PC-9 (cell line): ENCODE measurements around the gene BMERB1. TPM values are rescaled to one million over a fixed set of nuclear protein-coding genes. Genes with fewer than 3 reads are reported as not detected.
"Not testable (repeated sequence)": the region's sequence is repeated elsewhere in the genome, so short reads cannot be mapped to it uniquely, and the experiment has no call there.

Source experiments
- BruUV-seq: library from RNA; stranded (reverse); fragments of 400-500 nt; replicated peaks from 2 replicates; lab custom pipeline; 2021; lab: Mats Ljungman, UMichigan
- CTCF ChIA-PET: fragments of 300-600 bp; sonication (Branson Sonifier 250); formaldehyde crosslinking; loops from one replicate; lab custom pipeline; 2022; ENCODE audit warnings: antibody characterized with exemption; lab: Charles Lee
- POLR2A ChIA-PET: fragments of 300-600 bp; sonication (Branson Sonifier 250); formaldehyde crosslinking; loops from one replicate; lab custom pipeline; 2022; ENCODE audit warnings: antibody characterized with exemption; ENCODE audit not compliant: unreplicated experiment; lab: Charles Lee
- DNase-seq, 2 experiments: peaks; one replicate each; pipeline versions ENCODE4 v3.0.0 to v3.0.0-alpha.2; 2015 to 2022; ENCODE audit warnings: mixed read lengths in 1 of 2
- H2AFZ ChIP-seq: fragments of 200-600 bp; sonication (generic); 2 replicates; pipeline ENCODE4 v1.8.1; 2017; ENCODE audit warnings: antibody characterized with exemption
- H3F3A ChIP-seq: fragments of 200-600 bp; sonication (generic); 2 replicates; pipeline ENCODE4 v1.8.1; 2017; ENCODE audit warnings: antibody characterized with exemption, mild to moderate bottlenecking, low read depth; ENCODE audit not compliant: insufficient read depth
- H3K27ac ChIP-seq: fragments of 200-600 bp; sonication (generic); 2 replicates; pipeline ENCODE4 v1.6.1; 2016; ENCODE audit warnings: mixed run types
- H3K27me3 ChIP-seq: fragments of 200-600 bp; sonication (generic); 2 replicates; pipeline ENCODE4 v1.6.1; 2016; ENCODE audit warnings: low read depth, mixed run types; ENCODE audit not compliant: insufficient read depth
- H3K36me3 ChIP-seq: fragments of 200-600 bp; sonication (generic); 2 replicates; pipeline ENCODE4 v1.6.1; 2016; ENCODE audit warnings: low read depth, mixed run types
- H3K4me1 ChIP-seq: fragments of 200-600 bp; sonication (generic); replicated peaks from 2 replicates; pipeline ENCODE4 v1.6.1; 2016; ENCODE audit warnings: mixed run types; ENCODE audit not compliant: insufficient read depth
- H3K4me2 ChIP-seq: fragments of 200-600 bp; sonication (generic); 2 replicates; pipeline ENCODE4 v1.6.1; 2017; ENCODE audit warnings: mixed run types
- H3K4me3 ChIP-seq: fragments of 200-600 bp; sonication (generic); 2 replicates; pipeline ENCODE4 v1.6.1; 2016; ENCODE audit warnings: mixed run types
- H3K79me2 ChIP-seq: fragments of 200-600 bp; sonication (generic); 2 replicates; pipeline ENCODE4 v1.6.1; 2017; ENCODE audit warnings: low read depth, mixed run types
- H3K9me2 ChIP-seq: fragments of 200-600 bp; sonication (generic); 2 replicates; pipeline ENCODE4 v1.8.1; 2017; ENCODE audit warnings: mild to moderate bottlenecking; ENCODE audit not compliant: insufficient read depth
- H3K9me3 ChIP-seq: fragments of 200-600 bp; sonication (generic); 2 replicates; pipeline ENCODE4 v1.8.1; 2016; ENCODE audit warnings: low read depth; ENCODE audit not compliant: insufficient read depth
- H4K20me1 ChIP-seq: fragments of 200-600 bp; sonication (generic); 2 replicates; pipeline ENCODE4 v1.8.1; 2017; ENCODE audit not compliant: insufficient read depth
- EZH2 ChIP-seq: fragments of 200-600 bp; sonication (generic); IDR thresholded peaks from 2 replicates; pipeline ENCODE4 v1.8.0; 2017; ENCODE audit warnings: antibody characterized with exemption, low read depth
- intact Hi-C: fragments of 100-400 bp; cut with micrococcal nuclease; formaldehyde crosslinking; loops from one replicate; pipeline ENCODE4 v1.10.0; 2022; ENCODE audit not compliant: unreplicated experiment
- total RNA-seq: library from RNA; stranded (reverse); gene quantifications from 2 replicates; pipeline ENCODE4 v1.2.3, GENCODE V29; 2021
- TF ChIP-seq, protein P1 (sequence below): fragments of 200-600 bp; sonication (generic); conservative IDR thresholded peaks from 2 replicates; pipeline ENCODE4 v1.6.1; 2017; ENCODE audit warnings: mixed run types, antibody characterized with exemption, mild to moderate bottlenecking, moderate library complexity

Gene BMERB1
- total RNA-seq, 1 experiment from 2014 or later: 4.3 TPM

DNA sequence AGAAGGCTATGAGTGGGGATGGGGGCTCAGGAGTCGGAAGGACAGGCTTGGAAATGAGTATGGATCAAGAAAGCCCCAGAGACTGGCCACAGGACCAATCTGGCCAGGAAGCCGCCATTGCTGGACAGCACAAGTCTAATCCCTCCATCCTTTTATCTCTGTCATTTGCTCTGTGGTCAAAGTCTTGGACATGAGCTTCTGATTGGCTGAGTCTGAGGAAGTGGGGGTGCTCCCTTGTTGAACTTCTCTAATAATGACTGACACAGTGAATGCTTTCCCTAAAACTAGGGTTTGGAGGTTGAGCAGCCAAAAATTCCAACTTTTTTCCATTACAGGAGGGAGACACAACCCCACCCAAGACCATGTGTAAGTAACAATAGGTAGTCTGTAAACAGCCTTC lies 111.2 kb downstream of the BMERB1 start:
- ChIA-PET POLR2A (no interaction called here), CTCF (no interaction called here)
- no peak for TF ChIP-seq EZH2
- TF ChIP-seq, protein P1, sequence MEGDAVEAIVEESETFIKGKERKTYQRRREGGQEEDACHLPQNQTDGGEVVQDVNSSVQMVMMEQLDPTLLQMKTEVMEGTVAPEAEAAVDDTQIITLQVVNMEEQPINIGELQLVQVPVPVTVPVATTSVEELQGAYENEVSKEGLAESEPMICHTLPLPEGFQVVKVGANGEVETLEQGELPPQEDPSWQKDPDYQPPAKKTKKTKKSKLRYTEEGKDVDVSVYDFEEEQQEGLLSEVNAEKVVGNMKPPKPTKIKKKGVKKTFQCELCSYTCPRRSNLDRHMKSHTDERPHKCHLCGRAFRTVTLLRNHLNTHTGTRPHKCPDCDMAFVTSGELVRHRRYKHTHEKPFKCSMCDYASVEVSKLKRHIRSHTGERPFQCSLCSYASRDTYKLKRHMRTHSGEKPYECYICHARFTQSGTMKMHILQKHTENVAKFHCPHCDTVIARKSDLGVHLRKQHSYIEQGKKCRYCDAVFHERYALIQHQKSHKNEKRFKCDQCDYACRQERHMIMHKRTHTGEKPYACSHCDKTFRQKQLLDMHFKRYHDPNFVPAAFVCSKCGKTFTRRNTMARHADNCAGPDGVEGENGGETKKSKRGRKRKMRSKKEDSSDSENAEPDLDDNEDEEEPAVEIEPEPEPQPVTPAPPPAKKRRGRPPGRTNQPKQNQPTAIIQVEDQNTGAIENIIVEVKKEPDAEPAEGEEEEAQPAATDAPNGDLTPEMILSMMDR: no peak
- H3K9me2 ChIP-seq: no peaks in the 10 kb centered on the region
- H3K27ac ChIP-seq: no peak overlapping the region
- no TSS peak for BruUV-seq
- intact Hi-C loops: no loop called here
- no peaks in the 10 kb centered on the region for H4K20me1 ChIP-seq
- no peaks in the 10 kb centered on the region for H3K4me1 ChIP-seq
- H3K4me3 ChIP-seq: no peak overlapping the region
- H3K79me2 ChIP-seq: no peaks in the 10 kb centered on the region
- H2AFZ ChIP-seq: no peak overlapping the region
- no peaks in the 10 kb centered on the region for H3K27me3 ChIP-seq
- H3F3A ChIP-seq: peaks cover 9% of the 10 kb centered on the region; the same call in 1 of the 2 replicates
- DNase-seq: no peak
- no peaks in the 10 kb centered on the region for H3K36me3 ChIP-seq
- H3K9me3 ChIP-seq: peaks cover 5% of the 10 kb centered on the region; the same call in 1 of the 2 replicates
- no peak overlapping the region for H3K4me2 ChIP-seq

GRCh38 chr16:15547072-15547767 lies 112.8 kb downstream of the BMERB1 start:
- H3K9me3 ChIP-seq, H3K27me3 ChIP-seq, H3K4me3 ChIP-seq, H2AFZ ChIP-seq, H4K20me1 ChIP-seq, POLR2A ChIA-PET, H3K79me2 ChIP-seq, intact Hi-C loops, CTCF ChIA-PET, H3K9me2 ChIP-seq, H3K4me1 ChIP-seq, H3K4me2 ChIP-seq, H3K36me3 ChIP-seq, DNase-seq, BruUV-seq, H3K27ac ChIP-seq: not testable (repeated sequence)
- peaks cover 16% of the 10 kb centered on the region; the same call in 1 of the 2 replicates for H3F3A ChIP-seq

DNA sequence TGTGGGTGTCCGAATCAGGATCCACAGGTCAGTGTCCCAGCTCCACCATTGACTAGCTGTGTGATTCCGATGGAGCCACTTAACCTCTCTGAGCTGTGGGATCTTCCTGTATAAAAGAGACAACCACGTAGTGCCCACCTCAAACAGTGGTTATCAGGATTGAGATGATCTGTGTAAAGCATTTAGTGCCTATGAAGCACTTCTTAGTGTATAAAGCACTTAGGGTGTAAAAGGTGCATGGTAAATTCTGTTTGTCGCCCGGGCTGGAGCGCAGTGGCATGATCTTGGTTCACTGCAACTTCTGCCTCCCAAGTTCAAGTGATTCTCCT lies 113.3 kb downstream of the BMERB1 start:
- no peaks in the 10 kb centered on the region for H3K36me3 ChIP-seq
- H3K4me1 ChIP-seq: peaks cover 7% of the 10 kb centered on the region
- no peaks in the 10 kb centered on the region for H3K79me2 ChIP-seq
- H2AFZ ChIP-seq: no peak overlapping the region
- no peaks in the 10 kb centered on the region for H4K20me1 ChIP-seq
- no peaks in the 10 kb centered on the region for H3K27me3 ChIP-seq
- no peak overlapping the region for H3K27ac ChIP-seq
- H3F3A ChIP-seq: peaks cover 16% of the 10 kb centered on the region; the same call in 1 of the 2 replicates
- intact Hi-C loops: no loop called here
- H3K9me3 ChIP-seq: peaks cover 5% of the 10 kb centered on the region; the same call in 1 of the 2 replicates
- TF ChIP-seq EZH2: no peak
- TF ChIP-seq, protein P1: no peak
- H3K4me2 ChIP-seq: no peak overlapping the region
- no peak for DNase-seq
- H3K9me2 ChIP-seq: no peaks in the 10 kb centered on the region
- H3K4me3 ChIP-seq: no peak overlapping the region
- BruUV-seq: no TSS peak
- CTCF ChIA-PET: no interaction called here
- POLR2A ChIA-PET: no interaction called here
